GM18870 (cell line): ENCODE results near the gene NCCRP1.

Source experiments
- ATAC-seq: cut with Tn5 transposase; IDR thresholded peaks from one replicate; pipeline ENCODE4 v1.9.1; 2021; ENCODE audit warnings: moderate library complexity; ENCODE audit not compliant: unreplicated experiment

Gene NCCRP1

DNA sequence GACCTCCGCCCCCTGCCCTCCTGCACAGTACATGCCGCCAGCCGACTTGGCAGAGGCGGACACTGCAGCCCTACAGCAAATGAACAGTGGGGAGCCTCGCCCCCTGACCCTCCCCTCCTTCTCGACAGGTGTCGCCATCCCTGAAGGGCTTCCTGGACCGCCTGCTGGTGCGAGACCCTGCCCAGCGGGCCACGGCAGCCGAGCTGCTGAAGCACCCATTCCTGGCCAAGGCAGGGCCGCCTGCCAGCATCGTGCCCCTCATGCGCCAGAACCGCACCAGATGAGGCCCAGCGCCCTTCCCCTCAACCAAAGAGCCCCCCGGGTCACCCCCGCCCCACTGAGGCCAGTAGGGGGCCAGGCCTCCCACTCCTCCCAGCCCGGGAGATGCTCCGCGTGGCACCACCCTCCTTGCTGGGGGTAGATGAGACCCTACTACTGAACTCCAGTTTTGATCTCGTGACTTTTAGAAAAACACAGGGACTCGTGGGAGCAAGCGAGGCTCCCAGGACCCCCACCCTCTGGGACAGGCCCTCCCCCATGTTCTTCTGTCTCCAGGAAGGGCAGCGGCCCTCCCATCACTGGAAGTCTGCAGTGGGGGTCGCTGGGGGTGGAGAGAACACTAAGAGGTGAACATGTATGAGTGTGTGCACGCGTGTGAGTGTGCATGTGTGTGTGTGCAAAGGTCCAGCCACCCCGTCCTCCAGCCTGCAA lies 18.3 kb upstream of the NCCRP1 start:
- ATAC-seq = no peak

- ATAC-seq = no peak
Measured at GRCh38 chr19:39179754-39180153, 17.0 kb upstream of the NCCRP1 start.

GRCh38 chr19:39180749-39181148 lies 16.0 kb upstream of the NCCRP1 start:
- ATAC-seq = no peak

- ATAC-seq = no peak
Measured at GRCh38 chr19:39181500-39182173, 15.1 kb upstream of the NCCRP1 start.

- ATAC-seq = no peak
Measured at GRCh38 chr19:39182174-39182505, 14.6 kb upstream of the NCCRP1 start.

DNA sequence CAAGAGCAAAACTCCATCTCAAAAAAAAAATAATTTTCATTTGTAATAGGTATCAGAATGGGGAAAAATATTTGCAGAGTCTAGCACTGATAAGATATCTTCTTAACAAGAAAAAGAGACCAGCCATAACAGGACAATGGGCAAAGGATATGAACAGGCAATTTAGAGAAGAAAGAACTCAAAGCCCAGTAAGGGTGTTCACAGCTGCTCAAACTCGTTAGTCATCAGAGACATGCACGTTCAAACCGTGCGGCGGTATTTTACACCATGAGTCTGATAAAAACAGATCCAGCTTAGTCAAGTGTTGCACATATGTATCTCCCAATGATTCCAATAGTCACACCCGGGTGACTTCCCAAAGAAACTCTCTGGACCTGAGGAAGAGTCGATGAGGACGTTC lies 13.7 kb upstream of the NCCRP1 start:
- no peak for ATAC-seq

- no peak for ATAC-seq
Measured at GRCh38 chr19:39186391-39186790, 10.4 kb upstream of the NCCRP1 start.

GRCh38 chr19:39187552-39187943 lies 9.2 kb upstream of the NCCRP1 start:
- no peak for ATAC-seq

DNA sequence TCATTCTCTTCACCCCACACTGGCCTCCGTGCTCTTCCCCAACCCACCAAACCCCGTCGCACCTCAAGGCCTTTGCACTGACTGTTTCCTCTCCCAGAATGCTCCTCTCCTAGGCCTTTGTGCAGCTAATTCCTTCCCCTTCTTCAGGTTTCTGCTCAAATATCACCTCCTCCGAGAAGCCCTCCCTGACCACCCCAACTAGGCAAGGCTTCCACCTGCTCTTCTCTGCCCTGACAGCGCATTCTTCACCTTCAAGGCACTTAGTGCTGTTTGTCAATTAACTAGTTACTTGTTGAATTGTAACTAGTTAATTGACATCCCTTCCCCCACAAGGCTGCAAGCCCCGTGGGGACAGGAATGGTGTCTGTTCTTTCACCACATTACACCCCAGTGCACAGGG lies 7.8 kb upstream of the NCCRP1 start:
- no peak for ATAC-seq

- no peak for ATAC-seq
Measured at GRCh38 chr19:39190768-39191167, 6.0 kb upstream of the NCCRP1 start.

DNA sequence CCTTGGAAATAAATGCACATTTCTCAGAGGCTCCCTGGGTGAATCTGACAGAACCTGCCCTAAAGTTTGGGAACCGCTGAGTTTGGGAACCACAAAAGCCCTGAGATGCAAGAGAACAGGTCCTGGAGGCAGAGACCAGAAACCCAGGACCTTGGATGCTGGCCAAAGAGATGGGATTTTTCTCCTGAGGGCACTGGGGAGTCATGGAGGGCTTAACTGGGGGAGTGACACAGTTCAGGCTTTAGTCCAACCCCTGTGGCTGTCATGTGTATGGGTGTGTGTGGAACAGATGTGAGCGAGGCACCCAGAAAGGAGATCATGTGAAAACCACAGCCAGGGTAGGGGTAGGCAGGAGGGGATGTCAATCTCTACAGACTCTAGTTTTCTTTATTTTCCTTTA lies 3.9 kb upstream of the NCCRP1 start:
- no peak for ATAC-seq

DNA sequence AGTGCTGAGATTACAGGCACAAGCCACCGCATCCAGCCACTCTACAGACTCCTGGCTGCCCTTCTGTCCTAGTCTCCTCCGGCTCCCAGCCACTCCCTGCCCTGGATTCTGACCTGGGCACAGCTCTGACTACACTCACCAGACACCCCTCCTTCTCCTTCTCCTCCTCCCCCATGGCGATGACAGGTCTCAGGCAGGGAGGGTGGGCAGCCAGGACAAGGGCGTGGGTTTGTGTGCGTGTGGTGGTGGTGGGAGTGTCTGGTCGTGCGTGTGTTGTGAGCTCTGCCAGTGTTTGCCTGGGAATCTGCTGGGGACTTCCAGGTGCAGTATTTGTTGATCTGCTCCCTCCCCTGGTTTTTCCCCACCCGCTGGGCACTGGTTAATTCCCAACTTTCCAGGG lies 3.0 kb upstream of the NCCRP1 start:
- no peak for ATAC-seq

GRCh38 chr19:39194832-39195542 lies 1.8 kb upstream of the NCCRP1 start:
- no peak for ATAC-seq

DNA sequence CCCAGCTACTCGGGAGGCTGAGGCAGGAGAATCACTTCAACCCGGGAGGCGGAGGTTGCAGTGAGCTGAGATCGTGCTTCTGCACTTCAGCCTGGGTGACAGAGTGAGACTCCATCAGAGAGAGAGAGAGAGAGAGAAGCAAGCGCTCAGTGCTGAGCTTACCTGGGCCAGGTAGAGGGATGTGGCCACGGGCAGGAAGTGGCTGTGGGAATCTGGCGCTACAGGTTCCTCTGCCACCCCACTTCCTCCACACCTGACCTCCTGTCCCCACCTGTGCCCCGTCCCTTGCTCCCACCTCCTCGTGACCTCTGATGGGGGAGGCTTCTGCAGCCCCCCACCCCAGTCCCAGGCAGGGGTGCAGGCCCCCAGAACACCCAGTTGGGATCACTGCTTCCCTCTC lies 1.0 kb upstream of the NCCRP1 start:
- no peak for ATAC-seq

DNA sequence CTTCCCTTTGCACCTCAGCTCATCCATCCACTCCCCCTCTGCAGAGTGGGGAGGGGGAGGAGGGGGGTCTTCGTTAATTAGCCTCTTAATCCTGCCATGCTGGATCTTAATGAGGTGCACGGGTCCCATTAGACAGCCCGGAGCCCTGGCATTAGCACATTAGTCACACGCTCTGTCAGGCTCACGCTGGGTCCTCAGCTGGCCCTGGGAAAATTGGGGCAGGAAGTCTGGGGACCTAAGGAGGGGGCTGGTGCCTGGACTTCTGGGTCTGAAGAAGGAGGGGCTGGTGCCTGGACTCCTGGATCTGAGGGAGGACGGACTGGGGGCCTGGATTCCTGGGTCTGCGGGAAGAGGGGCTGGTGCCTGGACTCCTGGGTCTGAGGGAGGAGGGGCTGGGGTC lies 444 bp upstream of the NCCRP1 start:
- no peak for ATAC-seq

- ATAC-seq = no peak
Measured at GRCh38 chr19:39197808-39198207, 1.0 kb downstream of the NCCRP1 start.

DNA sequence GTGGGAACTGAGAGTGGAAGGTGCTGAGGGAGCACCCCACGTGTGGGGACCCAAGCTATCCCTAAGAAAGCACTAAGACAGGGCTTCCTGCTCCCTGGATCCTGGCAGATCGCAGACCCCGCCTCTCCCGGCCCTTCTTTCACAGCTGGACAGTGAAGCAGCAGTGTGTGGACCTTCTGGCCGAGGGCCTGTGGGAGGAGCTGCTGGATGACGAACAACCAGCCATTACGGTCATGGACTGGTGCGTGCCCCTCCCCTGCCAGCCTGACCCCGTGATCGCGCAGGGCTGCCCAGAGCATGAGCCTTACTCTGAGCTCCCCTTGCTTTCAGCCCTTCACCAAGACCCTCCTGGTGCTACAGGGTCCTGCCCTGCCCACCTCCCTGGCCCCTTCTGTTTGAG lies 2.3 kb downstream of the NCCRP1 start:
- no peak for ATAC-seq

DNA sequence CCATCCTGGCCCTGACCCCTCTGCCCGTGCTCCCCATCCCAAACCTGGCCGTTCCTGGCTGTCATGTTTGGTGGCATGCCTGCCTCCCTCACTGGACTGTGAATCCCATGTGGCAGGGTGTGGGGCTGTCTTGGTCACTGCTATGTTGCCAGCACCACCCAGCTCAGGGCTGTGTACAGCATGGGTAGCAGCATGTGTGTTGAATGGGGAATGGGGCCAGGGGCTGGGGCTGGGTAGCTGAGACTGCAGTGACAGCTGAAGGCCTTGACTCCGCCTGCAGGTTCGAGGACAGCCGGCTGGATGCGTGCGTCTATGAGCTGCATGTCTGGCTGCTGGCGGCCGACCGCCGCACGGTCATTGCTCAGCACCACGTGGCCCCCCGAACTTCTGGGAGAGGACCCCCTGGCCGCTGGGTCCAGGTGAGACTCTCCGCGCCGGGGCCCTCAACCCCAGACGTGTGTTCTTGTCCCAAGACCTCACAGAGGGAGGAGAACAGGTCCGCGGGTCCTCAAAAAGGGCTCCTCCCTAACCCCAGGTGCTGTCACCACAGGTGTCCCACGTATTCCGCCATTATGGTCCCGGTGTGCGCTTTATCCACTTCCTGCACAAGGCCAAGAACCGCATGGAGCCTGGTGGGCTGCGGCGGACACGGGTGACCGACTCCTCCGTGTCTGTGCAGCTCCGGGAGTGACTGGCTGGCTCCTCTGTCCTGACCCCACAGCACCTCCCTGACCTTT lies 3.5 kb downstream of the NCCRP1 start:
- no peak for ATAC-seq

DNA sequence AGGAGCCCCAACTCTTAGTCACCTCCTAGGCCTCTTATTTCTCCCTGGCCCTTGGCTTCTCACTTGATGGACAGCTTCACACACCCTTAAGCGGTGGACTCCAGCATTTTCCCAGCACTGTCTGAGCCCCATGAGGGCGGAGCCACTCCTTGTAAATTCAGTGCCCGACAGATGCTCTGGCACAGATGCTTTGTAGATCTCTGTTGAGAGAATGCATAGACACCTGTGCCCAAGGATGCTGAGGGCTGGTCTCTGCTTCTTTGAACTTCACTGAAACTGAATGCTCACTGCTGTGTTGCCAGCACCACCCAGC lies 4.0 kb downstream of the NCCRP1 start:
- ATAC-seq = no peak

GRCh38 chr19:39202998-39203355 lies 6.2 kb downstream of the NCCRP1 start:
- no peak for ATAC-seq

DNA sequence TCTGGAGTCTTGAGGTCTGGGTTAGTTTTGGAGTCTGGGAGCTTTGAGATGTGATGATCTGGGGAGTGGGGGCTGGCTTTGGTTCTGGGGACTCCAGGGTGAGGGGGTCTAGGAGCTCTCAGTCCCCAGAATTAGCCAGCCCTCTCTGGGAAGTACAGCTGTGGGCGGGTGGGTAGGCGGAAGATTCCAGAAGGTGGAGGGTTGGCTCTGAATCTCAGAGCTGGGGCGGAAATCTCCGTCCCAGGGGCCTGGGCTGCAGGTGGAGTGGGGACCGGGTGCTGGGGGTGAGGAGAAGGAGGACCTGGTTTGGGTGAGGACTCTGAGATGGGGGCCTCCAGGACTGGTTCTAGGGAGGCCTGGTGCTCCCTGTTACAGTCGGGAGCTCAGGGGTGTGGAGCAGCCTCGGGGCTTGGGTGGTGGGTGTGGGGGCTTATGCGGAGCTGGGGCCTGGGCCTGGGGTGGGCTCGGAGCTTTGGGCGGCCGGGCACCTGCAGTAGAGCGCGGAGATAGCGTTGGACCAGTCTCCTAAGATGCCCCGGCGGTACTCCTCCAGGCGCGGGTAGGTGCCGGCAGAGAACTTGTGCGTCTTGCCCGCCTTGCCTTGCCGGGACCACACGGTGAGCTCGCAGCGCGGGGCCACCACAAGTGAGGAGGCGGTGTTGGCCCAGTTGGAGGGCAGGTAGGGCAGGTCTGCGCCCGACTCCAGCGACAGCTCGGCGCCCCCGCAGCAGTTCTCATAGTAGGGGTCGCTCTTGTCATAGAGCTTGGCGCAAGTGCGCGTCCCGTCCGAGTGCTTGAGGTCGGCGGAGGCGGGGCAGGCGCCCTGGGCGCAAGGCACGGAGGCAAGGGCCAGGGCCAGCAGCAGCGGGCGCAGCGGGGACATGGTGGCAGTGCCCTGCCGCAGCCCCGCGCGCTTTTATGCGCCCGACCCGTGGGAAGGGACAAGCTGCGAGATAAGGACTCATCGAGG lies 6.9 kb downstream of the NCCRP1 start, which contains the start of gene SYCN:
Gene SYCN (minus strand): TSS at position 892 of the 970 bp plus-strand sequence. CDS start 9 bp downstream, at position 883.
- no peak for ATAC-seq
